Adrenal gland (tissue), 12 donors: ENCODE data around the gene LRPPRC. TPM values are rescaled to one million over a fixed set of nuclear protein-coding genes. Genes with fewer than 3 reads are reported as not detected.
"Not testable (repeated sequence)": the region's sequence is repeated elsewhere in the genome, so short reads cannot be mapped to it uniquely, and the experiment has no call there.

ENCODE experiments used
- DNase-seq, 7 donors: peaks; one replicate each; pipeline ENCODE4 v3.0.0-alpha.2; 2019 to 2020
- H3K27ac ChIP-seq, 5 donors: fragments of 200-600 bp; sonication (generic) in 4 of 5; 1 replicate in 3 of 5; 2 replicates in 2 of 5; pipeline versions ENCODE4 v1.5.1 to v1.8.0; 2016 to 2020; ENCODE audit warnings: mild to moderate bottlenecking in 1 of 5
- H3K27me3 ChIP-seq: fragments of 200-600 bp; 2 replicates; pipeline ENCODE4 v1.8.0; 2021
- H3K36me3 ChIP-seq, 2 donors: fragments of 200-600 bp; replicated peaks in 1 of 2; 1 replicate in 1 of 2; 2 replicates in 1 of 2; pipeline versions ENCODE4 v1.5.1 to v1.8.0; 2018 to 2022
- H3K4me1 ChIP-seq, 2 donors: fragments of 200-600 bp; replicated peaks in 1 of 2; 1 replicate in 1 of 2; 2 replicates in 1 of 2; pipeline versions ENCODE4 v1.5.1 to v1.8.0; 2018 to 2021
- H3K4me3 ChIP-seq, 4 donors: fragments of 200-600 bp; sonication (generic) in 3 of 4; one replicate each; pipeline ENCODE4 v1.5.1; 2016 to 2018
- H3K9me3 ChIP-seq, 3 donors: fragments of 200-600 bp; sonication (generic) in 1 of 3; replicated peaks in 1 of 3; 1 replicate in 2 of 3; 2 replicates in 1 of 3; pipeline versions ENCODE4 v1.5.1 to v1.8.0; 2016 to 2021
- CTCF ChIP-seq, 6 experiments: fragments of 450-650 bp in 4 of 6; fragments of 200-600 bp in 2 of 6; sonication (generic) in 1 of 6; IDR thresholded peaks; 1 replicate in 5 of 6; 2 replicates in 1 of 6; pipeline versions ENCODE4 v1.5.1 to v1.8.0; 2016 to 2021; ENCODE audit warnings: antibody characterized with exemption in 6 of 6, mild to moderate bottlenecking in 2 of 6, moderate library complexity in 1 of 6
- POLR2A ChIP-seq, 2 donors: fragments of 450-650 bp; IDR thresholded peaks; one replicate each; pipeline ENCODE4 v1.6.1; 2017; ENCODE audit warnings: antibody characterized with exemption in 2 of 2, mild to moderate bottlenecking in 2 of 2, moderate library complexity in 1 of 2
- WGBS, 4 donors: extraction: QIAGEN DNeasy Blood & Tissue Kit in 2 of 4; methylation state at CpG; one replicate each; pipeline versions ENCODE4 v1.1.5 to v1.1.7; 2013 to 2017; 5-methylcytosine and 5-hydroxymethylcytosine counted together
- intact Hi-C, 2 donors: fragments of 100-400 bp; cut with DNase I; formaldehyde crosslinking; loops; one replicate each; pipeline versions ENCODE4 v1.14.1 to v1.15.0; 2022 to 2023
- polyA plus RNA-seq, 3 donors: library from polyadenylated mRNA; stranded (reverse); fragments of 200-250 nt in 2 of 3; fragments of 350-450 nt in 1 of 3; fragmentation: Illumina TruSeq in 1 of 3; extraction: RNeasy Lipid Tissue Mini Kit (QIAGEN cat#74804) in 1 of 3; gene quantifications; one replicate each; pipeline ENCODE4 v1.2.3, GENCODE V29; 2013 to 2014
- total RNA-seq, 9 donors: library from RNA; depleted of rRNA in 4 of 9; stranded (reverse); fragments of >200 nt in 4 of 9; fragments of 120-200 nt in 1 of 9; fragmentation: NEBNext Ultra II Directional in 1 of 9; extraction: Animal tissue kit (Norgen Biotek cat#: 25700) in 1 of 9; gene quantifications; one replicate each; pipeline versions ENCODE4 v1.1.0 to v1.2.4, GENCODE V29; 2013 to 2023
- donor health status: healthy with polysubstance abuse.
- donor health status: Bipolar disorder and iron deficiency.
- donor health status: DM: yes; HTN: yes; CAD: no.
- donor health status: DM: no; HTN: no; CAD: no.
- donor health status: DM: no; HTN: no; CAD: no.
- donor health status: DM: yes; HTN: yes; CAD: no.

The LRPPRC gene
- total and polyA plus RNA-seq, 12 donors: 18.3 to 113 (median 71.7) TPM

DNA sequence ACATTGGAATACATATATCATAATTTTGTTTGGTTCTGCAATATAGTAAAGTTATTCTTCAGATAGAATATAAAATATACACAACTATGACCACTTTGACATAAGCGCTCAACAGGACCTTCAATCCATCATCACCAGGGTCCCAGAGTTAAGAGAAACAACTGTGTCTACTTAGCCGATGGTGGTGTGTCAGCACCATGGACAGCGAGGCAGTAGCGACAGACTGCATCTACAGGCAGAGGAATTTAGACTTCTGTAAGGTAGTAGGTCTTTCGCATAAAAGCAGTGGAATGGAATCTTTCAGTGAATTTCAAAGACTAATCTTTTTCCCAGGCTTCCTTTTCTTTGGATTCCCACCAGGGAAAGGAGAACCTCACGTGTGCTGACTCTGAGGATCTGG lies 20.5 kb upstream of the LRPPRC start:
- WGBS, 4 donors: 19 to 38% (median 25%) methylated on average over 6 of the region's 6 CpGs

GRCh38 chr2:44015239-44015638 lies 19.4 kb upstream of the LRPPRC start:
- intact Hi-C loops: no loop called here
- no peak overlapping the region for H3K4me3 ChIP-seq
- 76 to 87% (median 81%) methylated on average over 4 of the region's 4 CpGs for WGBS, 4 donors
- H3K27me3 ChIP-seq: no peaks in the 10 kb centered on the region
- no peaks in the 10 kb centered on the region for H3K36me3 ChIP-seq
- no peaks in the 10 kb centered on the region for H3K9me3 ChIP-seq
- no peak for DNase-seq
- H3K27ac ChIP-seq: no peak overlapping the region
- TF ChIP-seq CTCF (IDR thresholded peaks at IDR 0.05) (no peak), POLR2A (IDR thresholded peaks at IDR 0.05) (no peak)
- H3K4me1 ChIP-seq: no peaks in the 10 kb centered on the region

More for the DNA sequence above, 20.5 kb upstream of the LRPPRC start:
- Histone ChIP-seq H3K4me1 (no peaks in the 10 kb centered on the region), H3K27me3 (no peaks in the 10 kb centered on the region), H3K4me3 (no peak overlapping the region), H3K36me3 (no peaks in the 10 kb centered on the region), H3K27ac (no peak overlapping the region), H3K9me3 (no peaks in the 10 kb centered on the region)
- intact Hi-C loops: no loop called here
- no peak for TF ChIP-seq POLR2A (IDR thresholded peaks at IDR 0.05)
- no peak for TF ChIP-seq CTCF (IDR thresholded peaks at IDR 0.05)
- DNase-seq: peak; percentile 28 to 74 (median 58)

GRCh38 chr2:44013205-44013604 lies 17.4 kb upstream of the LRPPRC start:
- H3K4me1 ChIP-seq, H3K9me3 ChIP-seq, H3K27ac ChIP-seq, DNase-seq, intact Hi-C loops, H3K4me3 ChIP-seq, H3K27me3 ChIP-seq, H3K36me3 ChIP-seq: not testable (repeated sequence)
- 86 to 93% (median 92%) methylated on average over 3 of the region's 3 CpGs for WGBS, 4 donors

GRCh38 chr2:44010266-44010665 lies 14.5 kb upstream of the LRPPRC start:
- H3K4me1 ChIP-seq: no peaks in the 10 kb centered on the region
- intact Hi-C loops: no loop called here
- no peaks in the 10 kb centered on the region for H3K27me3 ChIP-seq
- 32 to 57% (median 41%) methylated on average over 7 of the region's 7 CpGs for WGBS, 4 donors
- peak in 5 of 7 donors; percentile 22 to 54 (median 26) for DNase-seq
- H3K4me3 ChIP-seq: no peak overlapping the region
- peak overlapping the region in 2 of 5 donors; percentile 47 to 52 for H3K27ac ChIP-seq
- H3K9me3 ChIP-seq: no peaks in the 10 kb centered on the region
- H3K36me3 ChIP-seq: no peaks in the 10 kb centered on the region
- TF ChIP-seq POLR2A (IDR thresholded peaks at IDR 0.05) (no peak), CTCF (IDR thresholded peaks at IDR 0.05) (no peak)

- no peaks in the 10 kb centered on the region for H3K9me3 ChIP-seq
- DNase-seq: no peak
- no peaks in the 10 kb centered on the region for H3K27me3 ChIP-seq
- no peak overlapping the region for H3K27ac ChIP-seq
- TF ChIP-seq CTCF (IDR thresholded peaks at IDR 0.05) (no peak), POLR2A (IDR thresholded peaks at IDR 0.05) (no peak)
- H3K4me3 ChIP-seq: no peak overlapping the region
- 71 to 86% (median 77%) methylated on average over 3 of the region's 3 CpGs for WGBS, 4 donors
- H3K4me1 ChIP-seq: no peaks in the 10 kb centered on the region
- intact Hi-C loops: no loop called here
- H3K36me3 ChIP-seq: no peaks in the 10 kb centered on the region
These were observed 13.4 kb upstream of the LRPPRC start for GRCh38 chr2:44009136-44009735.
